Kasumi-1 (cell line): ENCODE measurements around the gene FAM124A.

ENCODE experiments used
- DNase-seq, 2 experiments: peaks; one replicate each; lab custom pipeline; 2025; lab: John Stamatoyannopoulos, UW

Gene FAM124A, protein sequence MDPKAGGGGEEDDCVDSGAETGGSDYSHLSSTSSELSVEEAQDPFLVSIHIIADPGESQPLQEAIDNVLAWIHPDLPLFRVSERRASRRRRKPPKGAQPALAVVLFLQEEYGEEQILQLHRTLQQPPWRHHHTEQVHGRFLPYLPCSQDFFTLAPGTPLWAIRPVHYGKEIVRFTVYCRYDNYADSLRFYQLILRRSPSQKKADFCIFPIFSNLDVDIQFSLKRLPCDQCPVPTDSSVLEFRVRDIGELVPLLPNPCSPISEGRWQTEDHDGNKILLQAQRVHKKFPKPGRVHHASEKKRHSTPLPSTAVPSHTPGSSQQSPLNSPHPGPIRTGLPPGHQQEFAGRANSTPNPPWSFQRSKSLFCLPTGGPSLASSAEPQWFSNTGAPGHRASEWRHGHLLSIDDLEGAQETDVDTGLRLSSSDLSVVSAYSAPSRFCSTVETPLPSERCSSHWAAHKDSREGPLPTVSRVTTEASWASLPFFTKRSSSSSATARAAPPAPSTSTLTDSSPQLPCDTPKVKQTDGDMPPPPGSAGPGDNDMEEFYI

DNA sequence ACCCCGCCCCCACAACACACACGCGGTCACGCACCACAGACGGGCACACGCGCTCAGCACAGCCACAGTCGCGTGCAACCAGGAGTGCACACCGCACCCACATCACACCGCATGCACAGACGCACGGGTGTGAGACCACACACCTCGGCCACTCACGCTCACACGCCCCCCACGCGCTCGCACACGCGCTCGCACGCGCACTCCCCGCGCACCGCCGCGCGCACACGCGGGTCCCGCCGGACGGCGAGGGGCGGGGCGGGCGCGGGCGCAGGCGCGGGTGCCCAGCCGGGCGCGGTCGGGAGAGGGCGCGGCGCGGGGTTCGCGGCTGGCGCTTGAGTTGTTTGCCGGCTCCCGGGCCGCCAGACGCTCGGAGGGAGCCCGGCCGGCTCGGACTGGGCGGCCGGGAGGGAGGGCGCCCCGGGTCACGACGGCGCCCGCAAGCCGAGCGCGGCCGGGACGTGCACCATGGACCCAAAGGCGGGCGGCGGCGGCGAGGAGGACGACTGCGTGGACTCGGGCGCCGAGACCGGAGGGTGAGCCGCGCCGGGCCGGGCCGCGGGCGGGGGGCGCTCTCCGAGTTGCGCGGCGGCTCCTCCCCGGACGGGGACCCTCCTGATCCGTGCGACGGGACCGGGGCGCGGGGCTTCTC is at the start of gene FAM124A:
Gene FAM124A (plus strand): TSS at position 362 of the 649 bp plus-strand sequence. CDS start 104 bp downstream, at position 466.
- DNase-seq: peak; percentile 28 to 58

DNA sequence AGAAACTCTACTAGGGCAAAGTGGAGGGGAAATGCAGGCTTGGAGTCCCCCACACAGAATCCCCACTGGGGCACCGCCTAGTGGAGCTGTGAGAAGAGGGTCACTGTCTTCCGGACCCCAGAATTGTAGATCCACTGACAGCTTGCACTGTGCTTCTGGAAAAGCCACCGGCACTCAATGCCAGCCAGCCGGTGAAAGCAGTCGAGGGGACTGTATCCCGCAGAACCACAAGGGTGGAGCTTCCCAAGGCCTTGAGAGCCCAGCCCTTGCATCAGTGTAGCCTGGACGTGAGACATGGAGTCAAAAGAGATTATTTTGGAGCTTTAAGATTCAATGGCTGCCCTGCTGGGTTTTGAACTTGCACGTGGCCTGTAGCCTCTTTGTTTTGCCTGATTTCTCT is 47.2 kb upstream of the FAM124A start:
- no peak for DNase-seq

DNA sequence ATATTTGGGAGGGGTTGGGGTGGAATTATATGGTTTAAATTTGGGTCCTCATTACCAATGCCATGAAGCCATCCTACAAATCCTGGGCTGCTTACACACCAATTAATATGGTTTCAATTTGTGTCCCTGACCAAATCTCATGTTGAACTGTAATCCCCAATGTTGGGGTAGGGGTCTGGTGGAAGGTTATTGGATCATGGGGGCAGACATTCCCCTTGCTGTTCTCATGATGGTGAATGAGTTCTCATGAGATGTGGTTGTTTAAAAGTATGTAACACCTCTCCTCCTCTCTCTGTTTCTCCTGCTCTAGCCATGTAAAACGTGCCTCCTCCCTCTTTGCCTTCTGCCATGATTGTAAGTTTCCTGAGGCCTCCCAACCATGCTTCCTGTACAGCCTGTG is 46.6 kb upstream of the FAM124A start:
- DNase-seq: no peak

DNA sequence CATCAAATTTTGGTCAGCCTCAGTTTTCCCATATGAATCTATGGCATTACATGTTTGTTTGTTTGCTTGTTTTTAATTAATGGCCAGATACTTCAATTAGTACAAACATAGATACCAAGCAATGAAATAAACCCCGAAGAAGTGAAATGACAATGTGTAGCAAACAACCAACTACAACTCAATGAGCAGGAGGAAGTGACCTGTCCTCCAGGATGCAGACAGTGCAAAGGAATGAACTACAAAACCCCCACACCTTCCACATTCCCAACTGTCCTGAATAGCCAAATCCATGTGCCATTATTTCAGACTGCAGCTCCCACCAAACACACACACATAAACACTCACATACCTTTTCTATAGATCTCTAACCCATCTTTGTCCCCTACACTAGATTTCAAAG is 45.0 kb upstream of the FAM124A start:
- DNase-seq: no peak

DNA sequence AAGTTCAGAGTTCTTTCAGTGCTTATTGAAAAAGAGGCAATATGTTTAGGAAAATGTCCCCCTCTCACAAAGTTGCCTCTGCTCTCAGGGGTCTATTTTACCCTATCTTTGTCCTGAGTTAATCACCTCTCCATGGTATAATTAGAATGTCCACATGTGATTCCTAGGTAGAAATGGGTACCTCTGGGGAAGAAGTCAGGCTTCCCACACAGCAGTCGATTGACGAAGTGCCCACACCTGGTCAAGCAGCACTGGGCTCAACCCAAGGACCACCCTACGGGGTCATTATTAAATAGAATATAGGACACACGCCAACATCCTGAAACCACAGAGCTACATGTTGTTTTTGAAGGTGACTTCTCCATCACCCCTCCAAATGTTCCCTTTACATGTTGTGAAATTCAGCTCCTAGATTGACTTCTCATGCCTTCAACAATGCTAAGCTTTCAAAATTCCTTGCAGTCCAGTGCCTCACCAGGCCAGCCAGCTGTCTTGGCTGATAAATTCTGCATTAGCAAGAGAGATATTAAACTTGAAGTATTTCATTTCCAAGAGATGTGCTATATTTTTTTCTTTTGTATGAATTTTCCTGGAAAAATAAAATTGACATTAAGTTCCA is 43.6 kb upstream of the FAM124A start:
- DNase-seq: no peak

DNA sequence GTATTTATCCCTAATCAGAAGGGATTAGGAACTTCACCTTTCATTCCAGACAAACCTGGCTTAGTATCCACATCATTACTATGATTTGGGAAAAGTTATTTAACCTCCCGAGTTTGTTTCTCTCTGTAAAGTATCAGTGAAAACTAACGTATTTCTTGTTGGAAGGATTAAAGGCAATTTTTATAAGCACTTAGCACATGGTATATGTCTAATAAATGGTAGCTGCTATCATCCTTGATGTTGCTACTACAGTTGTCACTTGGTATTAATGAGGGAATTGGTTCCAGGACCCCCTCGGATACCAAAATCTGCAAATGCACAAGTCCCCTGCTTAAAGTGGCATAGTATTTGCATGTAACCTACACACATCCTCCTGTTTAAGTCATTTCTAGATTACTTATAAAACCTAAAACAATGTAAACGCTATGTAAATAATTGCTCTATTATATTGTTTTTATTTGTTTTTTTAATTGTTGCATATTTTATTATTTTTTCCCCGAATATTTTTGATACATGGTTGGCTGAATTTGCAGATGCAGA is 42.7 kb upstream of the FAM124A start:
- DNase-seq: no peak

DNA sequence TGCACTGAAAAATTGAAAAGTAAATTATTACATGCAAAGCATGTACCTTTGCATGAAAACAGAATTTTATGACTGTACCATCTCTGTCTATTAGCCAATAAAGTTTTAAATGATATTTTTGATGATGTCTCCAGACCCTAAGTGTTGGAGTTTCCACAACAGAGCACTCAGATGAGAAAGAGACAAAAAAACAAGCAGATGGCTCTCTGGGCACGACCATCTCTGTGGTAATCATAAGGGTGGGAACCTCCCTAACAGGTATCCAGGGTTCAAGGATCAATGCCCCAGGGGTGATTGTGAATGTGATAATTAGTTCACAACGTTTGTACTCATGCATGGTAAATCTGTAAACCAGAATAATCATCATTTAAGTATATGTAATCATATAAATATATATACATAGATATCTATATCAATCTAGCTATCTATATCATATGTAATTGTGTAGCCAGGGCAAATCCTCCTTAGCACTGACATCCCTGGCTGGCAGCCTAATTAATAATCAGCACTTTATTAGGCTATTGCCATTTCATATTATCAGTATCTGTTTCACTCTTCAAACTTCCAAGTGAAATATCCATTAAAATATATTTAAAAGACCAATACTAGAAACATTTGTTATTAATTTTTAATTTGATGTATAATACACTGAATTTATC is 41.2 kb upstream of the FAM124A start:
- no peak for DNase-seq

DNA sequence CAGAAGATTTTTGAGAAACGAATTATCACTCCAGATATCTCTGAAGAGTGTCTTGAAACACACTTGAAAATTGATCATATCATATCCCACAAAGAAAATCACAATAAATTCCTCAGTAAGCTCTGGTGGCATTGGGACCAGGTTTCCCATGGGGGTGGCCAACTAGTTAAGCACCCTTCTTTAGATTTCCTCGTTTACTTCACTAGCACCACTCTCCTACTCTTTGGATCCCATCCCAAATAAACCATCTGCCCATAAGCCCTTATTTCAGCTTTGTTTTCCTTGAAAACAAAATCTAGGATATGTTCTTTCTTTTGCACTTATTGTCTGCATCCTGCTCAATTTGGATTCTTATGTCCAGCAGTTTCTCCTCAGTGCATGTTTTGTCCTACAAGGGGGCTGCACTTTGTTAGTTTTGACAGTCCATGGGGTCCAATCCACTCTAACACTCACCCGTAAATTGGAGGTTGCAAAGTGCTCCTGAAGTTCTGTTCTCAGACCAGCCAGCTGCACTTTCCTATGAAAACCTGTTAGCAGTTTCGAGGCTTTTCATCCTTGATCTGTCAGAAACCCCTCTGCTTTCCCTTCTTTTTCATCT is 40.3 kb upstream of the FAM124A start:
- DNase-seq: no peak

DNA sequence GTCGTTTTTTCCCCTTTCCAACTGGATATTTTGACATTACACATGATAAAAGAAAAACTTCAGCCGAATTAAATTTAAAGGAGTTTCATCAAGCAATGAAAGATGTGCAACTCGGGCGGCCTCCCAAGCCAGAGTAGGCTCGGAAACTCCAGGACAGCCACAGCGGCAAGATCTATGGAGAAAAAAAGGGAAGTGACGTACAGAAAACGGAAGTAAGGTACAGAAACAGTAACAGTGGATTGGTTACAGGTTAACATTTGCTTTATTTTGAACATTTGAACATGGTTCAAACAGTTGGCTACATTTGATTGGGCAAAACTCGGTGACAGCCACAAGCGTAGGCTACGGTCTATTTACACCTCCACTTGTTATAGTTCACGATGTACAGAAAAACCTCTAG is 30.5 kb upstream of the FAM124A start:
- DNase-seq: no peak

DNA sequence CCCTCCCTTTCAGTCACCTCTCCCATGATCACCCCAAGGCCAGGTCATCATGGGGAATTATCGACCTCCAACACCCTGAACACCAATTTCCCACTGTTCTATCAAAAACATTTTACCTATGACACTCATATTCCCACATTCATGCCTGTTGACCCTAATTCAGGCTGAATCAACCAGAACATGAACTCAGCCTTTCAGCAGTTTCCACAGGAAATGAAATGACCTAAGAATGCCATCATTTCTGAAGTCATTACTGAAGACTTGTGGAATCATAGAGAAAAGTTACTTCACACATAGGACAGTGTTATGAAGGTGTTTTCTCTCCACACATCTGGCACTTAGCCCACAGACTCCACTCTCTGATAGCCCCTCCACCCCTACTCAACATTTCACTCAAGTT is 29.9 kb upstream of the FAM124A start:
- no peak for DNase-seq

DNA sequence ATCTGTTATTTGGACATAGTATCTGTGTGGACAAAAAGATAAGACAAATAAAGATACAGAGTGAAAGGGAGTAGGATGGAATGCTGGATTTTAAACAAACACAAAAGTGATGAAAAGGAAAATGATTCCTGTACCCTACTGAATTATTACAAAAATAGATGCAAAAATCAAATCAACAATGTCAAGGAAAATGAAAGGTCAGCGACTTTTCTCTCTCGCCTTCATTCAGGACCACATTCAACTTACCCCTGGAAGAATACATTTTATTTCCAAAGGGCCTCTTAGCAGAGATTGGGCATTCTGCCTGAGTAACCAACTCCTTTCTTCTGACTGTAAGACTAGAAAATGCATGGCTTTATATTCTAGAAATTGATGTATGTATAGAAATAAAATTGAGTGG is 28.8 kb upstream of the FAM124A start:
- no peak for DNase-seq

DNA sequence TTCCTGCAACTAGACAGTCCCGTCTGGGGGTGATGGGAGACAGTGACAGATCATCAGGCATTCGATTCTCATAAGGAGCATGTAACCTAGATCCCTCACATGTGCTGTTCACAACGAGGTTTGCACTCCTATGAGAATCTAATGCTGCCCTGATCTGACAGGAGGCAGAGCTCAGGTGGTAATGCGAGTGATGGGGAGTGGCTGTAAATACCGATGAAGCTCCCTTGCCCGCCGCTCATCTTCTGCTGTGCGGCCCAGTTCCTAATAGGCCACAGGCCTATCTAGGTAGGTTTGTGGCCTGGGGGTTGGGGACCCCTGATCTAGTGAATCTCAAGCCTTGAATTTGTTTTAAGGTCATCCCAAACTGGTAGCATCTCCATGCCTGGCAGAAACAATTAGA is 27.3 kb upstream of the FAM124A start:
- DNase-seq: no peak

DNA sequence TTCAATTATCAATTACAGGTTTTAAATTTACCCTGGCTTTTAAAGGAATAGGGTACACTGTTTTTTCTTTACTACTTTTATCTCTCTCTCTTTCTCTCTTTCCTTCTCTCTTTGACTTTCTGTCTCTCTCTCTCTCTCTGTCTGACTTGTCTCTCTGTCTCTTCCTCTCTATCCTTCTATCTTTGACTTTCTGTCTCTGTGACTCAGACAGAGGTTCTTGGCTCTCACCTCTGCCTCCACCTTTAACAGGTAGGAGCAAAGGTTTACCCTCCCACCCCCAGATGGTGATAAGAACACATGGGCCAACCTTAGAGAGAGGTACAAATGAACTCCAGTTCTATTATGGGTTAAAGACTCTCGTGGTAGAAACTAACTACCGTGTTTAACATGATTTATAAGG is 20.3 kb upstream of the FAM124A start:
- no peak for DNase-seq

DNA sequence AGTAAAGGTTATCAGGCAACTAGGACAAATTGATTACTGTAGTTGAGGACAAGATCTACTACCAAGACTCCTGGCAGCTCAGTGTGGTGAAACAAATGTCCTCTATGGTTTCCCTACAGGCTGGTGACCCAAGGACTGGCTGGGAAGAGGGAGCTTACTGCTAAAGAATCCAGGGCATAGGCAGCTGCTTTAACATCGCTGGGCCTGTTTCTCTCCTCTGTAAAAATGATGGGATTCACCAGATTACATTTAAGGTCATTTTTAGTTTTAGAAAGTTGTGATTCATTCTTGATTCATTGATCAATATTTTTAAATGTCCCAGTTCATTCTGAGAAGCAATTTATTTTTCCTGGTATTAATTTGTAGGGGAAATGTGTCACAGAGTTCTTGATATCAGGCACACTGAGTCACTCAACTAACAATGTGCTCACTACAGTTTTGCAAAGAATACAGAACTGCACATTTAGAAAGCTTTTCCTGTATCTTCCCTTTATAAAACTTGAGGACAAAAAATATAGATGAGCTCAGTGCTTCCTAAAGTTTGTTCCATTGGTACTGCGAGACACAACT is 19.6 kb upstream of the FAM124A start:
- DNase-seq: no peak

DNA sequence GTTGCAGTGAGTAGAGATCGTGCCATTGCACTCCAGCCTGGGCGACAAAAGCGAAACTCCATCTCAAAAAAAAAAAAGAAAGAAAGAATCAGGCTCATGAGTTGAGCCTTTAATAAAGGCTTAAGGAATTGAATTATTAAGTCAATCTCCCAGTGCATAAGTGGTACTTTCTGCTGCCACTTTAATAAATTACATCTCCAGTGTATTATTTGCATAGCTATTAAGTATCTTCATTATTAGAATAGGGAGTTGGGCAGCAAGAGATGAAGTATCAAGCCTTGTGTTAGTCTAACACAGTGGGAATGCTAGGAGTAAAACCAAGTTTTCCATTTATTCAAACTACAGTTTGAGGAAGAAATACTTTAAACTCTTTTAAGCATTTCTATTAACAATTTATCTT is 15.6 kb upstream of the FAM124A start:
- no peak for DNase-seq

DNA sequence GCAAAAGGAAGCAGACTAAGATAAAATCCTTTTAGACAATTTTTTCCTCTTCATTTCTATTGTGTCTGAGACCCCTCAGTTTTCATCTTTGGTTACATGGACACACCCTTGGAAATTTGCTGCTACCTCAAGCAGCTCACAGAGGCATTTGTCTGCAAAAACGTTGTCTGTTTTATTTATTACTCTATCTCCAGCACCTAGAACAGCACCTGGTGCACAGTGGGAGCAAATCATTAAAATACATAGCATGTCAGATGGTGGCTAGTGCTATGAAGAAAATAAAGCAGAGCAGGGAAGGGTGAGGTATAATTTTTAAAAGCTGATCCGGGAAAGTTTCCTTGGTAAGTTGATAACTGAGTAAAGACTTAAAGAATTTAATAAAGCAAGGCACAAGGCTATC is 14.3 kb upstream of the FAM124A start:
- no peak for DNase-seq

DNA sequence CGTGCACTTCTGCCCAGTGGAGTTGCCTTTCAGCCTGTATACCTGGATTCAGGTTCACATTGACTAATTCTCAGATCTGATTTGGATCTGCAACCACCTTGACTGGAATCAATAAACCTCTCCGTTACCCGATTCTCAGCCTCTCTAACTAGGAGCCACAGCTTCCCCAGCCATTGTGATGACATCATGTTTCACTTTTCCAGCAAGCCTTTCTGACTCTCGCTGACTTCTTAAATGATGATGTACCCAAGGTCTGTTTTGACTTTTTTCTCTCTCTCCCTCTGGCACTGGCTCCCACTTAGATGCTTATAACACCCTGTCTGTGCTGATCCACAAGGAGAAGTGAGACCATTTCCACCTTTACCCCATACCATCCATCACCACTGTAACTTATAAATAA is 13.5 kb upstream of the FAM124A start:
- no peak for DNase-seq

DNA sequence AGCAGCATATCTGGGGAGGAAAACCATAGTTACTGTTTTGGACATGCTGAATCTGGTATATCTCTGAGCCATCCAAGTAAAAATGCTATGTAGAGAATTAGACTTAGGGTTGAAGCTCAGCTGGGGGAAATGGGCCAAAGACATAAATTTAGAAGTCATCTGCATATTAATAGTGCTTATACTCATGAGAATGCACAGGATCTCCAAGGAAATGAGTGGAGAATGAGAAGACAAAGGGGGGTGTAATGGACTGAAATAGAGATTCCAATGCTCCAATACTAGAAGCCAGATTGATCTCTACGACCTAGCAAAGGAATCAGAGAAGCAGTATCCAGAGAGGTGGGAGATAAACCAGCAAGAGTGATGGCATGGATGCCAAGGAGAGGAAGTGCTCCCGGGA is 10.3 kb upstream of the FAM124A start:
- DNase-seq: no peak

DNA sequence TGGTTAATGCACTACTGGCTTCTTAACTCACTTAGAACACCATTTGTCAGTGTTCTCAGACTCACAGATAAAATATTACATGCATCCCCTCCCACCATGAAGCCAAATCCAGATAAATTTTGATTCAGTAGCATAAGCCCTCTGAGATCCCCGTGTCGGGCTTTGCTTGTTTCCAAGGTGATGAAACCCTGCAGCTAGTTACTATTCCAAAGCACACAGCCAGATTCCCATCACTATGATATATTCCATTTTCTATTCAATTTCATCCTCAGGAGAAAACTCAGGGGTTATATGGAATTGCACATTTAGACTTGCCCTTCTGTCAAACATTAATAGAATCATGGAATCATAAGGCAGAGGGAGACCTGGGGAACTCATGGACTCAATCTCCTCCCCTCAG is 9.4 kb upstream of the FAM124A start:
- DNase-seq: no peak

DNA sequence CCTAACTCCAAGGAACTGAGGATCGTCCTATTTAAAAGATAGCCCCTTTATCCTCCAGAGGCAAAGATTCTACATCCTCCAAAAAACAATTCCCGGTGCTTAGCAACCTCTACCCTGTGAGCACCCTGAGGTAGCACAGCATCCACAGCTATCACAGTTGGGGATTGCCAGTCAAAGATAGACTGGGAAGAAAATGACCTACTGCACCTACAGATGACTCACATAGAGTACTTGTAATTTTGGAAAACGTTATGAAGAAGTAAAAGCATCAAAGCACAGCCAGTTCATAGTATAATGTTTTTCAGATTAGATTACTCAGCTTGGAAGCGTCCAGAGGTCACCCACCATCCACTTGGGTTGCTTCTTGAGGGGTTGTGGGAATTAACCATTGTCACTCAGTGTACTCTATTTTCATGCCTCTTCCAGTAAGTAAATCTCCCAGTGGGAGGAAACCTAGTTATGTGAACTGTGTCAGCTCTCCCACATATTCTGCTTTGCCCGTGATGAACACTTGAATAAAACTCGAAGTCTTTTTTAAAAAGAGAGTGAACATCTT is 8.9 kb upstream of the FAM124A start:
- no peak for DNase-seq

DNA sequence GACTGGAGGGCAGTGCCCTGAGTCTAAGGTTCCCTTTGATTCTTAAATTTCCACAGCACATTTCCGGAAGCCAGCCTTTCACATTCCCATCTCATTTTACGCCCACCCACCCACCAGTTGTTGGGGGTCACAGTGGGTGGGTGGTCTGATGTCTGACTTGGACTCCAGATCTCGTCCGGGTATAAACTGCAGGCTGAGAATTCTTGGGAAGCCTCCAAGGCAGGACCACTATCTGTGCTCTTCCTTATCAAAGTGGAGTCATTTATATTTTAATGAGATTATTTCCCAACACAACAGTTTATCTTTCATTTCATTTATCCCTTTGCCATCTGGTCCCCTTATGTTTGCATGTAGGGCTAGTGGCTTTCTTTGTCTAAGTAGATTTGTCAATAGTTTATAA is 3.6 kb upstream of the FAM124A start:
- DNase-seq: no peak
